ENCODE data around the gene INPP1.

DNA sequence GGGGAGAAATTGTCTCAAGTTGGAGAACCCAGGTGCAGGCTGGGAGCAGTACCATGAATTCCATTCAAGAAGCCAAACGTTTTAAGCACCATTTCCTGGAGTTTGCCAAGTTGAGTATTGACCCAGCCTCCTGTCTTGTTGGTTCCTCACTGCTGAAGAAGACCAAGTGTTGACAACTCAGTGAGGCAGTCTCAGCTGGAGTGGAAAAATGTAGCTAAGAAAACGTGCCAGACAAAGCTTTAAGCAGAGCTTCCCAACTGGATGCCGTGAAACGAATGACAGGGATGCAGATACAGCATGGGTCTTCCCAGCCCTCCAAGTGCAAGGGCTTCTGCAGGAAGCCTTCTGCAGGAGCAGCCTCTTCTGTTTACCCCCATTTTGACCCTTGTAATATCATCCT lies 778 bp upstream of the INPP1 start:
- TF ChIP-seq, protein P1, sequence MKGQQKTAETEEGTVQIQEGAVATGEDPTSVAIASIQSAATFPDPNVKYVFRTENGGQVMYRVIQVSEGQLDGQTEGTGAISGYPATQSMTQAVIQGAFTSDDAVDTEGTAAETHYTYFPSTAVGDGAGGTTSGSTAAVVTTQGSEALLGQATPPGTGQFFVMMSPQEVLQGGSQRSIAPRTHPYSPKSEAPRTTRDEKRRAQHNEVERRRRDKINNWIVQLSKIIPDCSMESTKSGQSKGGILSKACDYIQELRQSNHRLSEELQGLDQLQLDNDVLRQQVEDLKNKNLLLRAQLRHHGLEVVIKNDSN (IDR thresholded peaks at IDR 0.05), result no peak
- TF ChIP-seq RAD21 (IDR thresholded peaks at IDR 0.05; ENCODE audit: low read depth) (no peak), TCF12 (IDR thresholded peaks at IDR 0.05; ENCODE audit: low read depth) (no peak), EP300 (IDR thresholded peaks at IDR 0.05; ENCODE audit: borderline replicate concordance) (no peak), NFIC (IDR thresholded peaks at IDR 0.05) (no peak), TAF1 (IDR thresholded peaks at IDR 0.05; ENCODE audit: low read depth) (no peak), CREB1 (IDR thresholded peaks at IDR 0.05; ENCODE audit: low read depth) (no peak), CEBPB (IDR thresholded peaks at IDR 0.05) (no peak)
- TF ChIP-seq, protein P2, sequence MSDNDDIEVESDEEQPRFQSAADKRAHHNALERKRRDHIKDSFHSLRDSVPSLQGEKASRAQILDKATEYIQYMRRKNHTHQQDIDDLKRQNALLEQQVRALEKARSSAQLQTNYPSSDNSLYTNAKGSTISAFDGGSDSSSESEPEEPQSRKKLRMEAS (IDR thresholded peaks at IDR 0.05), result no peak
